ENCODE results near the gene KAT6B. TPM values are rescaled to one million over a fixed set of nuclear protein-coding genes. Genes with fewer than 3 reads are reported as not detected.
A peak's percentile ranks its signal among the peaks of the same experiment; 100 is the strongest.

KAT6B gene
- total RNA-seq, 1 donor: 38.5 TPM

- DNase-seq (ENCODE audit: low read depth in 2 of 3, low spot score in 2 of 3): no peak
Measured at GRCh38 chr10:74822521-74823089, 3.8 kb upstream of the KAT6B start.

GRCh38 chr10:74823791-74824183 is 2.6 kb upstream of the KAT6B start:
- no peak for DNase-seq (ENCODE audit: low read depth in 2 of 3, low spot score in 2 of 3)

GRCh38 chr10:74824184-74824899 is 2.1 kb upstream of the KAT6B start:
- DNase-seq (ENCODE audit: low read depth in 2 of 3, low spot score in 2 of 3): no peak

- DNase-seq (ENCODE audit: low read depth in 2 of 3, low spot score in 2 of 3): peak in 2 of 3 donors; percentile 47 to 54
Measured at GRCh38 chr10:74824900-74825370, 1.5 kb upstream of the KAT6B start.

GRCh38 chr10:74825371-74826141 is 844 bp upstream of the KAT6B start:
- DNase-seq (ENCODE audit: low read depth in 2 of 3, low spot score in 2 of 3): peak; percentile 37 to 71 (median 67)

- DNase-seq (ENCODE audit: low read depth in 2 of 3, low spot score in 2 of 3): no peak
Measured at GRCh38 chr10:74827045-74827441, 643 bp downstream of the KAT6B start.

- no peak for DNase-seq (ENCODE audit: low read depth in 2 of 3, low spot score in 2 of 3)
Measured at GRCh38 chr10:74827694-74828093, 1.3 kb downstream of the KAT6B start.

GRCh38 chr10:74828946-74829345 is 2.5 kb downstream of the KAT6B start:
- no peak for DNase-seq (ENCODE audit: low read depth in 2 of 3, low spot score in 2 of 3)

GRCh38 chr10:74831518-74832120 is 5.2 kb downstream of the KAT6B start:
- DNase-seq (ENCODE audit: low read depth in 2 of 3, low spot score in 2 of 3): no peak

GRCh38 chr10:74835963-74836362 is 9.6 kb downstream of the KAT6B start:
- DNase-seq (ENCODE audit: low read depth in 2 of 3, low spot score in 2 of 3): no peak

GRCh38 chr10:74836877-74837276 is 10.5 kb downstream of the KAT6B start:
- no peak for DNase-seq (ENCODE audit: low read depth in 2 of 3, low spot score in 2 of 3)

- no peak for DNase-seq (ENCODE audit: low read depth in 2 of 3, low spot score in 2 of 3)
Measured at GRCh38 chr10:74837743-74838142, 11.3 kb downstream of the KAT6B start.

- no peak for DNase-seq (ENCODE audit: low read depth in 2 of 3, low spot score in 2 of 3)
Measured at GRCh38 chr10:74839708-74840107, 13.3 kb downstream of the KAT6B start.

- no peak for DNase-seq (ENCODE audit: low read depth in 2 of 3, low spot score in 2 of 3)
Measured at GRCh38 chr10:74841265-74841973, 15.0 kb downstream of the KAT6B start.

- DNase-seq (ENCODE audit: low read depth in 2 of 3, low spot score in 2 of 3): peak in 1 of 3 donors; percentile 36
Measured at GRCh38 chr10:74842301-74842954, 16.0 kb downstream of the KAT6B start.

- DNase-seq (ENCODE audit: low read depth in 2 of 3, low spot score in 2 of 3): no peak
Measured at GRCh38 chr10:74846958-74847357, 20.6 kb downstream of the KAT6B start.

- DNase-seq (ENCODE audit: low read depth in 2 of 3, low spot score in 2 of 3): no peak
Measured at GRCh38 chr10:74851831-74852230, 25.4 kb downstream of the KAT6B start.

- no peak for DNase-seq (ENCODE audit: low read depth in 2 of 3, low spot score in 2 of 3)
Measured at GRCh38 chr10:74852381-74852780, 26.0 kb downstream of the KAT6B start.

- DNase-seq (ENCODE audit: low read depth in 2 of 3, low spot score in 2 of 3): no peak
Measured at GRCh38 chr10:74854610-74855009, 28.2 kb downstream of the KAT6B start.

GRCh38 chr10:74855027-74855426 is 28.6 kb downstream of the KAT6B start:
- DNase-seq (ENCODE audit: low read depth in 2 of 3, low spot score in 2 of 3): peak in 1 of 3 donors; percentile 53

Measured in hematopoietic multipotent progenitor cell (in vitro differentiated cells).